GM18873 (cell line): ENCODE results near the gene ADAMTS14.
"Not testable (repeated sequence)": the region's sequence is repeated elsewhere in the genome, so short reads cannot be mapped to it uniquely, and the experiment has no call there.

Experiments
- ATAC-seq: cut with Tn5 transposase; IDR thresholded peaks from one replicate; pipeline ENCODE4 v1.9.1; 2021; ENCODE audit warnings: mild to moderate bottlenecking, moderate library complexity, moderate number of reproducible peaks; ENCODE audit not compliant: unreplicated experiment, low FRiP score

The ADAMTS14 gene

GRCh38 chr10:70672165-70673042 is at the start of gene ADAMTS14:
ADAMTS14 (plus strand) TSS chr10:70672506; CDS start chr10:70672803, 297 bp downstream.
- ATAC-seq: no peak

GRCh38 chr10:70622541-70622940 is 49.8 kb upstream of the ADAMTS14 start:
- ATAC-seq: no peak

- ATAC-seq: no peak
These were observed 49.1 kb upstream of the ADAMTS14 start for GRCh38 chr10:70622981-70623844.

GRCh38 chr10:70626056-70626455 is 46.2 kb upstream of the ADAMTS14 start:
- no peak for ATAC-seq

- no peak for ATAC-seq
These were observed 43.0 kb upstream of the ADAMTS14 start for GRCh38 chr10:70629338-70629737.

- not testable (repeated sequence) for ATAC-seq
These were observed 40.6 kb upstream of the ADAMTS14 start for GRCh38 chr10:70631735-70632134.

GRCh38 chr10:70634011-70634410 is 38.3 kb upstream of the ADAMTS14 start:
- ATAC-seq: no peak

- not testable (repeated sequence) for ATAC-seq
These were observed 37.8 kb upstream of the ADAMTS14 start for GRCh38 chr10:70634515-70634914.

GRCh38 chr10:70639640-70640383 is 32.5 kb upstream of the ADAMTS14 start:
- ATAC-seq: not testable (repeated sequence)

GRCh38 chr10:70643272-70643671 is 29.0 kb upstream of the ADAMTS14 start:
- ATAC-seq: not testable (repeated sequence)

GRCh38 chr10:70644959-70645358 is 27.3 kb upstream of the ADAMTS14 start:
- not testable (repeated sequence) for ATAC-seq

- no peak for ATAC-seq
These were observed 25.2 kb upstream of the ADAMTS14 start for GRCh38 chr10:70647086-70647485.

GRCh38 chr10:70648427-70648826 is 23.9 kb upstream of the ADAMTS14 start:
- ATAC-seq: no peak

GRCh38 chr10:70649526-70649925 is 22.8 kb upstream of the ADAMTS14 start:
- no peak for ATAC-seq

GRCh38 chr10:70650104-70650503 is 22.2 kb upstream of the ADAMTS14 start:
- ATAC-seq: no peak

GRCh38 chr10:70650718-70651117 is 21.6 kb upstream of the ADAMTS14 start:
- no peak for ATAC-seq

- ATAC-seq: no peak
These were observed 20.6 kb upstream of the ADAMTS14 start for GRCh38 chr10:70651661-70652060.

GRCh38 chr10:70652761-70653657 is 19.3 kb upstream of the ADAMTS14 start:
- no peak for ATAC-seq

- no peak for ATAC-seq
These were observed 17.0 kb upstream of the ADAMTS14 start for GRCh38 chr10:70655316-70655715.

GRCh38 chr10:70656489-70656888 is 15.8 kb upstream of the ADAMTS14 start:
- ATAC-seq: no peak
